CD1c-positive myeloid dendritic cell (primary cell): ENCODE data around the gene CDAN1.

ENCODE experiments used
- DNase-seq: peaks from one replicate; pipeline ENCODE4 v3.0.0-alpha.2; 2016; ENCODE audit errors: extremely low spot score

CDAN1 gene

DNA sequence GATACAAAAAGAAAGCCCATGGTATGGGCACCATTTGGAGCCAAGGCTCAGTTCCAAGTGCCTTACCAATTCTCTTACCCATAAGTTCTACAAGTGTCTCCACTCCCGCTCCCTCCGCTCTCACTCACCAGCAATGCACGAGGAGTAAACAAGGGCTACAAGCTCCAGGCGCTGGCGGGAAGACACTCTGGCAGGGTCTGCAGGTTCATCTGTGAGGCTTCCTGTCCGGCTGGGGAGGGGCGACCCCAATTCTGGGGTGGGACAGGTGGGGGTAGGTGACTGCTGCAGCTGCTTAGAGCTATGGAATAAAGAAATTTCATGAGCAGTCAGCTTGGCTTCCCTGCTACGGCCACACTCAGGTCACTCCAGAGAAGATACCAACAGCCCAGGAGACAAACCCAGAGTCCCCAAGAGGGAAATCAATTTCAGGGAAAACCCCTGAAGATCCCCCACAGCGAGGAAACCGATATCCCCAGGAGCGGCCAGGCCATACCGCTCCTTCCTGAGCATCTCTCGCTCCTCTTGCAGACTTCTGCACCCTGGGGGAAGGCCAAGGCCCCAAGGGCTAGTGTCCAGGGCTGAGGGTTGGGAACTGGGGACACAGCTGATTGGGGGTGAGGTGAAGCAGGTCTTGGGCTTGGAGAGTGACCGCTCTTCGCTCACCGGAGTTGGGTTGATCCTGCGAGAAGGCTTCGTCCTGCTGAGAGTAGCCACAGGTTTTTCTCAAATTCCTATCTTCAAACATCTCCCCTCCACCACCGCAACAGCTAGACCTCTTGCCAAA lies 1.4 kb downstream of the CDAN1 start:
- DNase-seq = no peak

DNA sequence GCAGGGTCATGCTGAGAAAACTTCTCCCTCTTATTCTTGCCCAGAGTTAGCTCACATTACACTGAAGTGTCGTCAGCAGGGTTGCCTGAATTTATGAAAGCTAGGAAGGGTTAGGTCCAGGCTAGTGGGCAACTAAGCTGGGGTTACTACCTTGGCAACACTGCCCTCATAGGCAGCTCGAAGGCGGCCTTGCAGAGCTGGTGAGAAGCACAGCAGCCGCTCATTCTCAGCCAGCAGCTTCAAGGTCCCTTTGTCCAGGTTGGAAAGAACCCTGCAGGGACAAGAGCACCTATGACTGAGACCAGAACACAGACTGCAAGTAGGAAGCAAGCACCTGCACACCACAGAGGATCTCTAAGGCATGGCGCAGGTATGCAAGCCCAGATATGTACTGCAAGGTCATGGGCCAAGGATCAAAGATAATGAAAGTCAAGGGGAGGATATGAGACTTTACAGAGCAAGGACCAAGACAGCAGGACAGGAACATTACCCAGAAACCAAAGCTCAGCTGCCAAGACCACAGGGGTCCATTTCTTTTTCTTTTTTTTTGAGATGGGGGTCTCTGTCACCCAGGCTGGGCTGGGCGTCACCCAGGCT lies 2.8 kb downstream of the CDAN1 start:
- no peak for DNase-seq

DNA sequence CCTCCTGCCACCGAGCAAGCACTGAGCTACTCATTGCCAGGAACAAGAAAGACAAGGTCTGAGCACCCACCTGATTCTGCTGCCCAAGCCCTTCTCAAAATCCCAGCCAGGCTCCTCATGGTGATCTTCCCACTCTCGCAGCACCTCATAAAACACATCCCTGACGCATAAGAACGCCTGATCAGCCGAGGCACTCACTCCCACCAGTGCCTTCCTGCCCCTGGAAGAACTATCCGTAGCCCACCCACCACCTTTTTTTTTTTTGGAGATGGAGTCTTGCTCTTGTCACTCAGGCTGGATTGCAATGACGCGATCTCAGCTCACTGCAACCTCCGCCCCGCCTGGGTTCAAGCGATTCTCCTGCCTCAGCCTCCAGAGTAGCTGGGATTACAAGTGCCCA lies 3.9 kb downstream of the CDAN1 start:
- no peak for DNase-seq

DNA sequence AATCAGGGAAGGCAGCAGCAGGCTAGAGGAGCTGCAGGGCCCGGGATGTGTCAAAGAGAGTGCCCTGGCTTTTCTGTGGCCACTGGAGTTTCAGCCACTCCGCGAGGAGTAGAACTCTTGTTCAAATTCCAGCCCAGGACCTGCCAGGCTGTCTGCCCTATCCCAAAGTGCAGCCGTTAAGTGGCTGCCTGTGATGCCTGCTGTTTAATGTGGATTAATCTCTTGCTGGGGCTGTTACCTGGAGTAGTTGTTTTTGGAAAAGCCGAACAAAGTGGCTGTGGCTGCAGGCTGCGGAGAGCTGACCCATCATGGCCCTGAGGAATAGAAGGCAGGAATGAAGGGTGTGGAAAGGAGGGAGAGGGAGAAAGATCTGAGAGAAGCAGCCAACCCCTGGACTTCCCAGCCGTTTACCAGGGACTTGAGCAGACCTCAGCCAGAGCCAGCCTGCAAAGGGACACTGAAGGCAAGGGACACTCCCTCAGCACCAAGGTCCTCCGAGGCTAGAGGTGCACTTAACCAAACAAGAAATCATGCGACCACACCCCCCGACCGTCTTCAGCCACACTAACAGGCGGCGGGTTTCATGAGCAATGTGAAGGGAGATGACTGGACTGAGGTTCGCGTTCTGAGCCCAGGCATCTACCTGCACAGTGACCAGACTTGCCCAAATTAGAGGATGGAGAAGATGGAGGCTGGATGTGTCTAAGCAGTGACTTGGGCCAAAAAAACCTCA lies 4.7 kb downstream of the CDAN1 start:
- DNase-seq = no peak

DNA sequence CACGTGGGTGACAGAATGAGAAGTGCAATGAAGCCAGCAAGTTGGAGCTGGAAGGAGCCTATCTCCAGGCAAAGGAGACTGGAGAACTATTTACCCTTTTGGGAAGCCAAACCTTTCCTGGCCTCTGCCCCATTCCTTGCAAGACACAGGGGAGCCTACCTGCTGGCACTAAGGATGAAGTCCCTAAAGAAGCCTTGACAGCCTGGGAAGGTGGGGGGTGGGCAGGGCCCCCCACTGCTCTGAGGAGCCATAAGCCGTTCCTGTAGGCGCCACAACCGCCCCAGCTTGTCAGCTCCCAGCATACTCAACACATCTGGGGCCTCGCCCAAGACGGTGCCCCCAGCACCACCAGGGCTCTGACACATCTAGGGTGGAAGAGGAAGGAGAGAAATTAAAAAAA lies 5.5 kb downstream of the CDAN1 start:
- DNase-seq = no peak

DNA sequence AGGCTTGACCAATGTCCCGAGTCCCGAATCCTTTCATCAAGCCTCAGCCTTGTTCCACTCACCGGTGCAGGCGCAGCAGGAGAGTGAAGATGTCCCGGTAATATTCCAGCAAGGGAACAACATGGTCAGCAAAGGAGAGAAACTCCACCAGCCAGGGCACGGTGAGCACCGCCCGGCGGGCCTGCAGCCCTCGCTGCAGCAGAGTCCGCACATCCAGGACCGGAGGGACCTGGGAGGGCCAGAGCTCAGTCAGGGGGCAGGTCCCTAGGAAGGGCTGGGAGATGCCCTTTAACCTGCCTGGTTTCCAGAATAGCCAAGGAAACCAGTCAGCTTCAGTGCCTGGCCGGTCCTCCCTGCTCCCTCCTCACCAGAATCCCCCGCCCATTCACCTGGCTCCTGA lies 6.4 kb downstream of the CDAN1 start:
- DNase-seq = no peak

DNA sequence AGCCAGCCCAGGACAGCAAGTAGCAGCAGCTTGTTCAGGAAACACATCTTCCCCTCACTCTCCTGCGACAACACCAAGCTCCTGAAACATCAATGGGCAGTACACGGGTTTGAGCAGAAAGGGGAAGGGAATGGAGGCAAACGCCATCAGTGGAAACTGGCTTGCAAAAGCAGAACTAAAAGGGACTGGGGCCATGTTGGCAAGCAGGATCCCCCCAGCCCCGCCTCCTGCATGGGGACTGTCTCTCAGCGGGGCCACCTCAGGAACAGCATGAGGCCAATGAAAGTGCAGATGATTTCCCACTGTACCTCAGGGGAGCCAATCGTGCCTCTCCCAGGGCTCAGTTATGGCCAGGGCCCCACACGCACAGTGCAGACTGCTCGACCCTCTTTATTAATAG lies 6.8 kb downstream of the CDAN1 start:
- no peak for DNase-seq

DNA sequence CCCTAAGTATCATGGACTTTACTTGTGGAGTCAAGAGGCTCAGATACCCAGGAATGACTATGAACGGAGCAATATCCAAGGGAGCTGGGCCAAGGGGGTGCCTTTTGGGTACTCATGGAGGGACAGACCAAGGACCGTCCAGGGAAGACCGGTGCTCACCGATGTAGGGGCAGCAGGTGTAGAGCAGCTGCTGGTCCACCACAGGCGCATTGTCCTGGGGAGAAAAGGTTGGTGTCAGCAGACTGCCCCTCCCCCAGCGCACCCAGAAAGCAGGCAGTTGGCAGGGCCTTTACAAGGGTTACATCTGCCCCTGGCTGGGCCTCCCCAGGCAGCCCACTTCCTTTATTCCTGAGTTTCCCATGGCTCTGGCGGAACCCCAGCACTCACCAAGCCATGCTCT lies 7.5 kb downstream of the CDAN1 start:
- no peak for DNase-seq

DNA sequence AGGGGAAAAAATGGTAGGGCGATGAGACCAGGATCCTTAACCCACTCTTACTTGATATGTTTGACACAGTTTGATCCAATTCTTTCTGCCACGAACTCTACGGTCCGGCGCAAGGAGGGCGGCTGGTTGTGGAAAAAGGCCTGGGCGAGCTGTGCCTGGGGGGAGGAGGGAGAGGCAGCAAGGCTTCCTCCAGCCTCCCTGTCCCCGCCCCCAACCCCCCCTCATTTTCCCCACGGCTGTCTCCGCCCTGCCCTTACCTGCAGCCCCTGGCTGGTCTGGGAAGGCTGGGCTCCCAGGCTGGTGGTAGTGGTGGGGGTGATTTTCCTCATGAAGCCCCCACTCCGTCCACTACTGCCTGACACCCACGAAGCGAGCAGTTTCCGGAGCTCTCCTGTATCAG lies 8.0 kb downstream of the CDAN1 start:
- DNase-seq = no peak

DNA sequence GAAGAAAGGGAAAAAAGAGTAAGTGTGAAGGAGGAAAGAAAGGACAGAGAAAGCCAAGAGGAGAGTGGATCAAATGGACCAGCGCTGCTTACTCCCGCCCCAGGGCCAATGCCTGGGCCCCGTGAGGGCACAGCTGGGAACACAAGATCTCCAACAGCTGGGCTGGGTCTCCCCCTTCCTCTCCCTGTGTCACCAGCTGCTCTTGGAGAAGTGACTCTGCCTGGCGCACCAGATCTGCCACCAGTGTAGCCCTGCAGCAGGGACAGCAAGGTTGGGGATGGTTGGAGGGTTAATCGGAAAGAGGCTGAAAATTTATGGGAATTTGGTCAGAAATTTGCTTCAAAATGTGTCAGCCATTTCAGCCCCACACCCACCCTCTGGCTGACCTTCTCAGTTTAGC lies 8.4 kb downstream of the CDAN1 start:
- DNase-seq = no peak

DNA sequence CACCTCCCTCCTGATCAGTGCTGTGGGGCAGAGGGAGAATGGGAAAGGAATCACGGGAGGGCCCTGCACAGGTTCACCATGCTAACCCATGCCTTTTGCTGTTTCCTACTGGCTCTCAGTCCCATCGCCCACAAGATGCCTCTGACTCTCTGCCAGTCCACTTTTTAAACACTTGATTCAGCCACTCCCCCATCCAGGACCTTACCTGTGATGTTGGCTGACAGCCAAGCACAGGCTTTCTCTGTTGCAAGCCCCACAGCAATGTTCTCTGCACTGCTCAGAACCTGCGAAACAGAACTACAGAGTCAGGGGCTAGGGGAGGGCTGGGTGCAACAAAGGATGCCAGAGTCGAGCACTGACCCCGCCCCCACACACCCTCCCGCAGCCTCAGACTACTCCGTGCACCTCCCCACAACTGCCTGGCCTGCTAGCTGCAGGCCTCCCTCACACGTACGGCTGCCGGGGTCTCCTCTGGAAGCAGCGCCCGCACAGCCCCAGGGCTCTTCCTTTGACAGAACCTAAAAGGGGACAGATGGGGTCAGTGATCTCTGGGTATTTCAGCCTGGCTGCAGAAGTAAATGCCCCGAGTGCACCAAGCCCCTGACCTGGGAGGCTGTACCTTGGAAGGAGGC lies 9.1 kb downstream of the CDAN1 start:
- no peak for DNase-seq

DNA sequence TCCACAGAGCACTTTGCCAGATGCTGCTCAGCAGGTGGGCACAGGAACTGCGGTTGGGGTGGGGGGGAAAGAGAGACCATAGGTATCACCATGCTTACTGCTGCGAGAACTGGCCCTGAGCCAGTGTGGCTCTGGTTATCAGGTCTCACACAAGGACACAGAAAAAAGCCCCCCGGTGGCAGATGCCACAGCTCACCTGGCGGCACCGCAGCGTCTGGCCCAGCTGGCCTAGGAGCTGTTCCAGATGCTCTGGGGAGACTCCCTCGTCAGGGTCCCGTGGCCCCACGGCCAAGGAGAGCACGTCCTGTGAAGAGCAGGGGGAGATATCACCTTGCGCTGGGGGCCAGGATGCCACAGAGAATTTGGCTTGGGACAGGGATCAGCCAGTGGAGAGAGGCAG lies 10.8 kb downstream of the CDAN1 start:
- no peak for DNase-seq

DNA sequence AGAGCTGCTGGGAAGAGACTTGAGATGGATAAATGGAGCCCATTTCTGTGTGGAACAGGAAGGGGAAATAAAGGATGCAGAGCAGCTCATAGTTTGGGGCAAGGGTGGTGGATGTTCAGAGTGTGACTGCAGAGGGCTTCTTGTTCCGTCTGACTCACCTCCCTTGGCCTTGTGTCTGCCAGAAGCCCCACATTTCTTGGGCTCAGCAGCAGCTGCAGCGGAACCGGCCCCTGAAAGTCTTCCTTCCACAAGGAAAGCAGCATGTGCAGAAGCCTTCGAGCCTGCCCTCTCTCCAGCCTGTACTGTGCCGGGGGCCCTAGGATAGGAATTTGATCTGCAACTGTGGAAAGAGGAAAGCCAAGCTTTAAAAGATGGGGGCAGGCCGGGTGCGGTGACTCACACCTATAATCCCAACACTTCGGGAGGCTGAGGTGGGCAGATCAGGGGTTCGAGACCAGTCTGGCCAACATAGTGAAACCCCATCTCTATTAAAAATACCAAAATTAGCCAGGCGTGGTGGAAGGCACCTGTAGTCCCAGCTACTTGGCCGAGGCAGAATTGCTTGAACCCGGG lies 11.5 kb downstream of the CDAN1 start:
- DNase-seq = no peak

DNA sequence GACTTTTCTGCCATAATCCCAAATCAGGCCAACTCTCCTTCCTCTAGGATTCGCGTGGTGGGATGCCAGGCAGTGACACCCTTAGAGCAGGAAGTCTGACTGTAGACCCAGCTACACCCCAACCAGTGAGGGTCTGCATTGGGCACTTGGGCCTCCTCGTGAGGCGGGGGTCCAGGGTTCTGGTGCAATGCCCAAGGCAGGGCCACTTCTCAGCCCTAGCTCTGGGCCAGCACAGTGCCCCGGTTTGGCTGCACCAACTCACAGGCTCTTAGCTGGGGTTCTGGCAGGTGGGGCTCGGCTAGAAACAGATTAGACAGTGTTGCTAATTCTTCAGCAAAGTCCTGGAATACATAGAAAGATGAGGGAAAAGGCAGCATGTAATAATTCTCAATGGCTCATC lies 12.7 kb downstream of the CDAN1 start:
- DNase-seq = no peak

DNA sequence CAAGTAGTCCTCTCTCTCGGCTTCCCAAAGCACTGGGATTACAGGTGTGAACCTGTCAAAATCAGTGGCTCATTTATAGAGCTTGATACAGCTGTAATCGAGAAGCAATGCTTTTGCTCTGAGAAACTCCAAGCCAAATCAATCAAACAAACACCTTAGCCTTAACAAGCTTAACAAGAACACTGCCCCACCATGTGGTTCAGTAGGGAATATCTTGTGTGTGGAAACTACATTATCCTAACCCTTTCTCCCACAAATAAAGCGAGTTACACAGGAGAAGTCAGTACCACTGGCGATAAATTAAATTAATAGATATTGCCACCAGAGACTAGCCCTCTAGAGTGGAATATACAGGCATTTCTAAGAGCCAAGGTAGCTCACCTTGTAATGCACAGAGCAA lies 13.9 kb downstream of the CDAN1 start:
- no peak for DNase-seq

DNA sequence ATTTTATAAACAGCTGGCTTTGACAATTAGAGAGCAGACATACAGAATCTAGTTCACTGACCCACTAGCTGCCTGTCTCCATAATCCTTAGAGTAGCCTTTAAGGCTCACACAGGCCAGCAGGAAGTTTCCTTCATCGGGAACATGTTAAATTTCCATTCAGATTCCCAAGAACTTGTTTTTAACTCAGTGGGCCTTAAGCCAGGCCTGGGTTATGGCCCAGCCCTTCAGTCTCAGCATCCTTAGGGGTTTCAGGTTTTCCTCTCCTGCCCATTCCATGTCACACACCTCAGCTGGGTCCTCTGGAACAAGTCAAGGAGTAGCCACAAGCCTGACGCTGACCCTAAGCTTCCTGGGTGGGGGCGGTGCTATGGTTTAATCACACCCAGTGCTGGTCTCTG lies 15.0 kb downstream of the CDAN1 start:
- DNase-seq = no peak

DNA sequence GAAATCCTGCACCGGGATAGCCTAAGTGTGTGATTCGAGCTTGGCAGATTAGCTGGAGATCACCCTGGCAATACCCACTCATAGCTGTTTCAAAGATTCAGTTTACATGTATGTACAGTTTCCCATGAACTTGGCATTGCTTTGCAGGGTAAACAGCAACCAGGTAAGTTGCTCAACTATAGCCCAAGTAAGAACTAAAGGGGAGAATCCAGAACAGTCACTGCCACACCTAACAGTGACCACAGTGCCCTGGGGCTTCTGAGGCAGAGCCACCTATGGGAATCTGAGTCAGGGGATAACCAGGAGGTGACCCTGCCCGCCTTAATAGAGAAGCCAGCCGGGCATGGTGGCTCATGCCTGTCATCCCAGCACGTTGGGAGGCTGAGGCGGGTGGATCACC lies 15.9 kb downstream of the CDAN1 start:
- no peak for DNase-seq

DNA sequence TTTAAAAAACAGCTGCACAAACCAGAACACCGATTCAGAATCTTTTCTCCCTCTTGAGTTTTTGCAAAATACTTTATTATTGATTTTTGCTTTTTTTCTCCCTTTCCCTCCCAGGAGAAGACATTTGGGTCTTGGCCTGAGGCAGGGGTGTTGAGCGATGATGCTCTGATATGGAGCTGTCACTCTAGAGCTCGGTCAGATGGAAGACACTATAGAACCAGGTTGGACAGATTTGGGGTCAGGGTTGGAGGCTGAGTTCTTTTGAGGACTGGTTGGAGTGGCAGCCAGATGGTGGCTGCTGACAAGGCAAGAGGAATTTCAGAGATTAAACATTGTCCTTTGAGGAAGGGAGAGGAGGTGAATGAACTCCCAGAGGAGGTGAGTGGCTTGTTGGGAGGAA lies 16.9 kb downstream of the CDAN1 start:
- DNase-seq = no peak

DNA sequence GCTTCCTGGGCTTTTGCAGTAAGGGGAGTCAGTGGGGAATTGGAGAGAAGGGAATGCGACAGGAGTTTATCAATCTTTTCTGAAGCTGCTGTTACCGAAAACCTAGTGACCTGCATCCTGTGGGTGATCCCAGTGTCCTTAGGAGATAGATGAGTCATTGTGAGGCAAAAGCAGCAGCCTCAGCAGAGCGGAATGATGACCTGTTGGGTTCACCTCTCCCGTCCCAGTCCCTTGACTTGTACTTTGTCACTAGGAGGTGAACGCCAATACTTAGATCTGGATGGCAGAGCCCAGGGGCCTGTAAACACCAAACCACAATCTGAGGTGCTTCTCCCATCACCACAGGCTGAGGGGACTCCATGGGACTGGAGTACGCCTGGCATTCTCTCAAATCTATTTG lies 17.9 kb downstream of the CDAN1 start:
- no peak for DNase-seq

DNA sequence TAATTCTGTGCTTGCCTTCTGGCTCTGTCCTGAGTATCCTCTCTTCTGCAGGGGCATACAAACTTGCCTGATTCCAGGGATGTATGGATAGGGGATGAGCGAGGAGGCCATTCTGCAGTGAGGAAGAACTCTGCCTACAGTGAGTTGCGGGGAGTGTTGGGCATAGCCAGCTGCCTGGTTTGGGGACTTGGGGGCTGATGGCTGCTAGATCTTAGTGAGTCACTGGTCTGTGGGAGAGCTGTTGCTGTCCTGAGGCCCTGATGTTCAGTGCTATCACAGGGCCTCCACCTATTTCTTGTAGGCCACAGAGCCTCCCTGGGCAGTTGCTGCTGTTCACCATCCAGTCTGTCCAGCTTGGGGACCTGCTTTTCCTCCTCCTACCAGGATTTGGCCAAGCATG lies 20.3 kb downstream of the CDAN1 start:
- DNase-seq = no peak

DNA sequence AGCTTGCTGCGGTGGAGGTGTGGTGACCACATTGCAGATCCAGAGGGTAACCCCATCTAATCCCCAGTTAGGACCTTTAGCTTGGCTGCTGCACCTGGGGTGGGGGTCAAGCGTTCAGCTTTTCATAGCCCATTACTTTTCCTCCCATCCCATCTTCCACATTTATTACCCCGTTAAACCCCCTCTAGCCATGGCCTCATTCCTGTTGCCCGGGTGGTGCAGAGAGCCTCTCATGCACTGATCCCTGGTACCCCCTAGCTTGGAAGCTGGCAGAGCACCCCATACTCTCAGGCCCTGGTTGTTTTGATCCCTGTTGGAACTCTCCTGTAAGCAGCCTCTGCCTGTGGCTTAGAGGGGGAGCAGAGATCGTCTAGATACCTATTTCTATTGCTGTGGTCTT lies 20.8 kb downstream of the CDAN1 start:
- DNase-seq = no peak

DNA sequence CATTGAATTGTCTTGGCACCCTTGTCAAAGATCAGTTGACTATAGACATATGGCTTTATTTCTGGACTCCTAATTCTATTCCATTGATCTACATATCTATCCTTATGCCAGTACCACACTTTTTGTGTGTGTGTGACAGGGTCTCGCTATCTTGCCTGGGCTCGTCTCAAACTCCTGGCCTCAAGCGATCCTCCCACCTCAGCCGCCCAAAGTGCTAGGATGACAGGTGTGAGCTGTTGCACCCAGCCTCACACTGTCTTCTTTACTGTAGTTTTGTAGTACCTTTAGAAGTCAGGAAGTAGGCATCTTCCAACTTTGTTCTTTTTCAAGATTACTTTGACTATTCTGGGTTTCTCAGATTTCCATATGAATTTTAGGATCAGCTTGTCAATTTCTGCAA lies 24.3 kb downstream of the CDAN1 start:
- DNase-seq = no peak
